CD4-positive, alpha-beta T cell treated with Interferon gamma for 1 hour (primary cell): ENCODE data around the gene RNF207.
A peak's percentile ranks its signal among the peaks of the same experiment; 100 is the strongest.

Experiments
- DNase-seq: peaks from one replicate; pipeline ENCODE4 v3.0.0-alpha.2; 2020

The RNF207 gene

GRCh38 chr1:6239213-6239752 is 33.4 kb downstream of the RNF207 start:
- DNase-seq: no peak

GRCh38 chr1:6239950-6240768 is 34.2 kb downstream of the RNF207 start:
- DNase-seq: no peak

GRCh38 chr1:6241107-6241886 is 35.4 kb downstream of the RNF207 start:
- no peak for DNase-seq

- no peak for DNase-seq
Observed at GRCh38 chr1:6241887-6242740, 36.2 kb downstream of the RNF207 start.

GRCh38 chr1:6243053-6243834 is 37.3 kb downstream of the RNF207 start:
- no peak for DNase-seq

GRCh38 chr1:6243993-6244392 is 38.1 kb downstream of the RNF207 start, which contains the start of gene HES3:
Gene HES3, plus strand, starts transcription at chr1:6244179. Its CDS starts 187 bp downstream, at chr1:6244366.
- DNase-seq: no peak

GRCh38 chr1:6244401-6245049 is 38.6 kb downstream of the RNF207 start:
- DNase-seq: no peak

GRCh38 chr1:6245086-6245868 is 39.4 kb downstream of the RNF207 start:
- DNase-seq: peak; percentile 71

GRCh38 chr1:6245869-6246496 is 40.1 kb downstream of the RNF207 start:
- DNase-seq: no peak

GRCh38 chr1:6246497-6247467 is 40.9 kb downstream of the RNF207 start:
- DNase-seq: peak; percentile 71

- DNase-seq: no peak
Observed at GRCh38 chr1:6247651-6248050, 41.7 kb downstream of the RNF207 start.

- no peak for DNase-seq
Observed at GRCh38 chr1:6248161-6248776, 42.4 kb downstream of the RNF207 start.

GRCh38 chr1:6248932-6249738 is 43.2 kb downstream of the RNF207 start:
- no peak for DNase-seq

GRCh38 chr1:6249739-6250689 is 44.1 kb downstream of the RNF207 start:
- DNase-seq: no peak

- no peak for DNase-seq
Observed at GRCh38 chr1:6251233-6251632, 45.3 kb downstream of the RNF207 start.

- DNase-seq: no peak
Observed at GRCh38 chr1:6251681-6252373, 45.9 kb downstream of the RNF207 start.
